Common myeloid progenitor, CD34-positive (primary cell): Measurements from ENCODE around the gene SLC25A51.
A peak's percentile ranks its signal among the peaks of the same experiment; 100 is the strongest.

Source experiments
- CTCF ChIA-PET: fragments of 350-600 bp; sonication (Branson Sonifier 250); formaldehyde crosslinking; loops from one replicate; lab custom pipeline; 2021; ENCODE audit warnings: antibody characterized with exemption; lab: Charles Lee
- POLR2A ChIA-PET: fragments of 350-600 bp; sonication (Branson Sonifier 250); formaldehyde crosslinking; loops from one replicate; lab custom pipeline; 2021; ENCODE audit warnings: antibody characterized with exemption; lab: Charles Lee
- DNase-seq, 3 donors: peaks; one replicate each; pipeline versions ENCODE4 v3.0.0 to v3.0.0-alpha.2; 2013
- H3K27ac ChIP-seq, 2 experiments: 1 replicate in 1 of 2; 2 replicates in 1 of 2; pipeline ENCODE4 v1.7.0; 2013; ENCODE audit warnings: inconsistent platforms in 2 of 2, low read length in 2 of 2, mild to moderate bottlenecking in 2 of 2, low read depth in 1 of 2, moderate library complexity in 1 of 2; ENCODE audit not compliant: severe bottlenecking in 2 of 2, insufficient read depth in 1 of 2, poor library complexity in 1 of 2
- H3K27me3 ChIP-seq, 5 experiments: replicated peaks in 2 of 5; 1 replicate in 3 of 5; 2 replicates in 2 of 5; pipeline versions ENCODE4 v1.6.1 to v1.7.0; 2013; ENCODE audit warnings: low read length in 4 of 5, mild to moderate bottlenecking in 2 of 5, moderate library complexity in 2 of 5, inconsistent platforms in 1 of 5; ENCODE audit not compliant: insufficient read depth in 5 of 5, control insufficient read depth in 4 of 5
- H3K36me3 ChIP-seq, 4 experiments: 1 replicate in 2 of 4; 2 replicates in 2 of 4; pipeline versions ENCODE4 v1.6.1 to v1.7.0; 2013; ENCODE audit warnings: low read length in 3 of 4, control low read depth in 1 of 4, mild to moderate bottlenecking in 1 of 4; ENCODE audit not compliant: control insufficient read depth in 4 of 4, insufficient read depth in 4 of 4
- H3K4me1 ChIP-seq, 4 experiments: 1 replicate in 3 of 4; 2 replicates in 1 of 4; pipeline versions ENCODE4 v1.6.1 to v1.7.1; 2013; ENCODE audit warnings: low read length in 3 of 4, mild to moderate bottlenecking in 3 of 4, control low read depth in 1 of 4, inconsistent platforms in 1 of 4, moderate library complexity in 1 of 4; ENCODE audit not compliant: control insufficient read depth in 4 of 4, insufficient read depth in 4 of 4; ENCODE audit errors: control extremely low read depth in 1 of 4
- H3K4me3 ChIP-seq, 7 experiments: 1 replicate in 4 of 7; 2 replicates in 3 of 7; pipeline versions ENCODE4 v1.5.1 to v1.7.0; 2013; ENCODE audit warnings: mild to moderate bottlenecking in 7 of 7, low read length in 6 of 7, moderate library complexity in 6 of 7, inconsistent platforms in 2 of 7, low read depth in 2 of 7, control low read depth in 1 of 7; ENCODE audit not compliant: insufficient read depth in 4 of 7, control insufficient read depth in 1 of 7; ENCODE audit errors: extremely low read depth in 1 of 7
- H3K9me3 ChIP-seq, 5 experiments: 1 replicate in 4 of 5; 2 replicates in 1 of 5; pipeline versions ENCODE4 v1.6.1 to v1.7.1; 2013; ENCODE audit warnings: low read length in 4 of 5, mild to moderate bottlenecking in 2 of 5, inconsistent platforms in 1 of 5, low read depth in 1 of 5, moderate library complexity in 1 of 5; ENCODE audit not compliant: control insufficient read depth in 4 of 5, insufficient read depth in 2 of 5; ENCODE audit errors: control extremely low read depth in 1 of 5
- WGBS: methylation state at CpG from one replicate; pipeline ENCODE4 v1.1.5; 2013; ENCODE audit not compliant: insufficient coverage; 5-methylcytosine and 5-hydroxymethylcytosine counted together

Gene SLC25A51

GRCh38 chr9:37905131-37905505, 1.2 kb upstream of the SLC25A51 start:
- ChIA-PET CTCF (interaction anchor here (1.0 kb wide), 1 partner anchor 344 kb away, joined by 4 read pairs; no protein-coding TSS in a partner anchor), POLR2A (no interaction called here)
- H3K4me1 ChIP-seq: peaks cover 10 to 34% (median 19%) of the 10 kb centered on the region in 4 experiments
- 97% methylated on average over 9 of the region's 10 CpGs for WGBS
- H3K27me3 ChIP-seq: no peaks in the 10 kb centered on the region
- H3K27ac ChIP-seq: no peak overlapping the region
- H3K4me3 ChIP-seq: peak overlapping the region in 2 of 7 experiments; percentile 95
- DNase-seq: no peak
- H3K9me3 ChIP-seq: no peaks in the 10 kb centered on the region
- H3K36me3 ChIP-seq: no peaks in the 10 kb centered on the region

GRCh38 chr9:37904445-37905130, 661 bp upstream of the SLC25A51 start:
- H3K9me3 ChIP-seq: no peaks in the 10 kb centered on the region
- peak overlapping the region; percentile 13 to 77 for H3K27ac ChIP-seq
- ChIA-PET POLR2A (no interaction called here), CTCF (interaction anchor here (1.0 kb wide), 1 partner anchor 345 kb away, joined by 4 read pairs; no protein-coding TSS in a partner anchor)
- H3K4me1 ChIP-seq: peaks cover 10 to 34% (median 19%) of the 10 kb centered on the region in 4 experiments
- DNase-seq: peak in 2 of 3 donors; percentile 34 to 35
- H3K4me3 ChIP-seq: peak overlapping the region; percentile 75 to 95 (median 91)
- H3K27me3 ChIP-seq: no peaks in the 10 kb centered on the region
- no peaks in the 10 kb centered on the region for H3K36me3 ChIP-seq
- WGBS: 49% methylated on average over 33 of the region's 36 CpGs

- peak overlapping the region; percentile 13 to 77 for H3K27ac ChIP-seq
- H3K4me3 ChIP-seq: peak overlapping the region; percentile 75 to 95 (median 91)
- H3K9me3 ChIP-seq: no peaks in the 10 kb centered on the region
- WGBS: 25% methylated on average over 15 of the region's 17 CpGs
- DNase-seq: peak in 2 of 3 donors; percentile 40 to 45
- CTCF ChIA-PET: interaction anchor here (0.7 to 2.5 kb wide), 8 partner anchors 9 to 461 kb away, joined by 3 to 8 read pairs (median 4); no protein-coding TSS in a partner anchor
- H3K4me1 ChIP-seq: peaks cover 8 to 24% (median 18%) of the 10 kb centered on the region in 4 experiments
- no peaks in the 10 kb centered on the region for H3K27me3 ChIP-seq
- peaks cover 0 to 9% (median 4%) of the 10 kb centered on the region in 4 experiments for H3K36me3 ChIP-seq
- POLR2A ChIA-PET: interaction anchor here (0.7 kb wide), 1 partner anchor 168 kb away, joined by 3 read pairs; no protein-coding TSS in a partner anchor
These were observed 906 bp downstream of the SLC25A51 start for GRCh38 chr9:37902796-37903646.

- POLR2A ChIA-PET: no interaction called here
- H3K9me3 ChIP-seq: no peaks in the 10 kb centered on the region
- H3K36me3 ChIP-seq: peaks cover 0 to 14% (median 6%) of the 10 kb centered on the region in 4 experiments
- CTCF ChIA-PET: interaction anchor here (1.1 to 2.5 kb wide), 7 partner anchors 9 to 459 kb away, joined by 3 to 8 read pairs (median 3); no protein-coding TSS in a partner anchor
- H3K27me3 ChIP-seq: no peaks in the 10 kb centered on the region
- peaks cover 8 to 24% (median 18%) of the 10 kb centered on the region in 4 experiments for H3K4me1 ChIP-seq
- H3K27ac ChIP-seq: no peak overlapping the region
- no peak for DNase-seq
- H3K4me3 ChIP-seq: no peak overlapping the region
These were observed 1.8 kb downstream of the SLC25A51 start for GRCh38 chr9:37902131-37902530.

GRCh38 chr9:37899041-37899440, 4.9 kb downstream of the SLC25A51 start:
- no peak overlapping the region for H3K27ac ChIP-seq
- WGBS: no CpG with 5 or more reads among the region's 2 CpGs

GRCh38 chr9:37897665-37898064, 6.3 kb downstream of the SLC25A51 start:
- CTCF ChIA-PET: no interaction called here

More at GRCh38 chr9:37899041-37899440, 4.9 kb downstream of the SLC25A51 start:
- ChIA-PET POLR2A (no interaction called here), CTCF (interaction anchor here (0.7 to 1.2 kb wide), 2 partner anchors 9 to 14 kb away, joined by 3 to 4 read pairs; no protein-coding TSS in a partner anchor)
- Histone ChIP-seq H3K27me3 (no peaks in the 10 kb centered on the region), H3K36me3 (peaks cover 7 to 37% (median 16%) of the 10 kb centered on the region in 4 experiments), H3K9me3 (no peaks in the 10 kb centered on the region), H3K4me1 (peaks cover 8 to 14% (median 11%) of the 10 kb centered on the region in 4 experiments), H3K4me3 (no peak overlapping the region)
- DNase-seq: no peak

More at GRCh38 chr9:37897665-37898064, 6.3 kb downstream of the SLC25A51 start:
- Histone ChIP-seq H3K9me3 (no peaks in the 10 kb centered on the region), H3K27me3 (no peaks in the 10 kb centered on the region), H3K4me1 (peaks cover 2 to 7% (median 4%) of the 10 kb centered on the region in 4 experiments), H3K27ac (no peak overlapping the region), H3K4me3 (no peak overlapping the region), H3K36me3 (peaks cover 7 to 50% (median 22%) of the 10 kb centered on the region in 4 experiments)
- 0% methylated on average over 1 of the region's 2 CpGs for WGBS
- POLR2A ChIA-PET: no interaction called here
- peak in 2 of 3 donors; percentile 9 to 29 for DNase-seq
